Activated T-cell treated with anti-CD3 and anti-CD28 coated beads, Interleukin-2, amount 50 U/mL, for 72 hours (primary cell): Measurements from ENCODE around the gene PEF1. TPM values are rescaled to one million over a fixed set of nuclear protein-coding genes. Genes with fewer than 3 reads are reported as not detected.
A peak's percentile ranks its signal among the peaks of the same experiment; 100 is the strongest.

ENCODE experiments used
- ATAC-seq, 2 donors: fragments of 150-1000 bp; cut with Tn5 transposase; replicated peaks in 1 of 2; 2 replicates each; pipeline ENCODE4 v1.10.0; 2021; ENCODE audit warnings: moderate library complexity in 2 of 2, mild to moderate bottlenecking in 1 of 2
- DNase-seq, 2 donors: peaks; one replicate each; pipeline ENCODE4 v3.0.0; 2021 to 2022; ENCODE audit warnings: mixed read lengths in 1 of 2
- H3K27ac Mint-ChIP-seq: one replicate; pipeline ENCODE4 v1.8.0; 2022; ENCODE audit warnings: mild to moderate bottlenecking, moderate library complexity, mixed read lengths
- H3K27me3 Mint-ChIP-seq: one replicate; pipeline ENCODE4 v1.8.0; 2022; ENCODE audit warnings: low read depth, mixed read lengths
- H3K36me3 Mint-ChIP-seq, 2 donors: one replicate each; pipeline ENCODE4 v1.8.0; 2022; ENCODE audit warnings: mixed read lengths in 2 of 2, mild to moderate bottlenecking in 1 of 2; ENCODE audit not compliant: insufficient read depth in 2 of 2
- H3K4me1 Mint-ChIP-seq: one replicate; pipeline ENCODE4 v1.8.0; 2022; ENCODE audit warnings: low read depth, mixed read lengths
- H3K4me3 Mint-ChIP-seq, 2 donors: one replicate each; pipeline ENCODE4 v1.8.0; 2022; ENCODE audit warnings: mild to moderate bottlenecking in 2 of 2, mixed read lengths in 2 of 2, moderate library complexity in 2 of 2
- H3K9me3 Mint-ChIP-seq, 2 donors: one replicate each; pipeline ENCODE4 v1.8.0; 2022; ENCODE audit warnings: mixed read lengths in 2 of 2
- total RNA-seq, 2 donors: library from RNA; stranded (reverse); gene quantifications; one replicate each; pipeline ENCODE4 v1.2.3, GENCODE V29; 2022

The PEF1 gene
- total RNA-seq, 2 donors from 2014 or later = 55.1 to 63.1 TPM

DNA sequence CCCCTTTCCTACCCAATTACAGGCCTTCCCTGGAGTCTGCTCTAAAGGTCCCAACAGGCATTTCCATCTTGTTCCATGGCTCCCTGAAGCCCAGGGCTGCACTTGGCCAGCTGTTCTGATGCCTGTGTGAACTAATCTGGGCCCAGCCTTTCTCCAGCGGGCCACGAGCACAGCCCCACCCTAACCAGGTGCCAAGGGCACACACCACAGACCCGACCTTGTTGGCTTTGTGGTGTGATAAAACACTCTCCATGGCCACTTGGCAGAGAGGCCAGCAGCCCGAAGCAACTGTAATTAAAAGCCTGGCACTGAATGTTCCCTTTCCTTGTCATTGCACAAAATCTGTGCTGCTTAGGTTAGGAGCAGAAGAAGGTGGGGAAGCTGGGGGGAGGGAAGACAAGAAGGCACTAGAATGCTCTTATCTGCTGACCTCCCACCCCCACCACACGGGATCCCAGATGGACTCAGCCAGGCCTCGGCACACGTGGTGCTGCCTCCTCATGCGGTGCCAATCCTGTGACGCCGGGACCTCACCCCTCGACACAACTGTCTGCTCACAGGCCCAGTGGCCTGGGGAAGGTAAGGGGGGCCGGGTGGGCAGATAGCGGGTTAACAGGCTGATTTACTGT is 17.3 kb downstream of the PEF1 start:
- ATAC-seq (no peak), DNase-seq (no peak)
- Mint-ChIP-seq H3K27me3 (no peaks in the 10 kb centered on the region), H3K4me1 (peaks cover 8% of the 10 kb centered on the region), H3K9me3 (no peaks in the 10 kb centered on the region), H3K4me3 (no peak overlapping the region), H3K27ac (no peak overlapping the region), H3K36me3 (peaks cover 1 to 2% of the 10 kb centered on the region in 2 donors)

DNA sequence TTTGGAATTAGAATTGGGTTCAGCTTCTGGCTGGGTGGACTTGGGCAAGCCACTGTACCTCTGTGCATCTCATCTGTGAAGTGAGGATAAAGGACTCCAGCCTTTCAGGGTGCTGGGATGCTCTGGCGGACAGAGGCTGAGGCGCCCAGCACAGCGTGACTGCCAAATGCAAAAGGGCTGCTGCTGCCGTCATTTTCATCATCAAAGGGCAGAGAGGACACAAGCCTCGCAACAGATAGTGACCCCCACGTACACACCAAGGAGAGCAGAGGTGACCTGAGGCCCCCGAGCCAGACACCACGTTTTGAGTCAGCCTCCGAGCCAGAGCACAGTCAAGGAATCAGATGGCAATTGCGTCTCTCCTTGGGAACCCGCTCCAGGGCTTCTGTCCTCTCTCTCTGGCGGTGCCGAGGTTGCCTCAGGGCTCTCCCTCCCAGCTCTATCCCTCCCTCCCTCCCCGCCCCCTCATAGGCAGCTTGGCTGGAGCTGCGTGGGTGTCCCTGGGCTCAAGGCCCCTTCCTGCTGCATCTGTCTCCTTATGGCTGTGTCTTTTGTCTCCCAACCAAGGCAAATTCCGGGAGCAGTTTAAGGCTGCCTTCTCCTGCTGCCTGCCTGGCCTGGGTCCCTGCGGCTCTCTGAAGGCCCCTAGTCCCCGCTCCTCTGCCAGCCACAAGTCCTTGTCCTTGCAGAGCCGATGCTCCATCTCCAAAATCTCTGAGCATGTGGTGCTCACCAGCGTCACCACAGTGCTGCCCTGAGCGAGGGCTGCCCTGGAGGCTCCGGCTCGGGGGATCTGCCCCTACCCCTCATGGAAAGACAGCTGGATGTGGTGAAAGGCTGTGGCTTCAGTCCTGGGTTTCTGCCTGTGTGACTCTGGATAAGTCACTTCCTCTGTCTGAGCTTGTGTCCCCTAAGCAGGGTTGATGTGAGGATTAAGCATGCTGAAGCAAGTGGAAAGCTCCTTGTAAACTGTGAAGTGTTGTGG is 18.2 kb downstream of the PEF1 start:
- ATAC-seq = no peak
- peaks cover 8% of the 10 kb centered on the region for H3K4me1 Mint-ChIP-seq
- H3K27me3 Mint-ChIP-seq = no peaks in the 10 kb centered on the region
- H3K4me3 Mint-ChIP-seq = no peak overlapping the region
- DNase-seq = no peak
- peaks cover 1 to 2% of the 10 kb centered on the region in 2 donors for H3K36me3 Mint-ChIP-seq
- H3K27ac Mint-ChIP-seq = no peak overlapping the region
- no peaks in the 10 kb centered on the region for H3K9me3 Mint-ChIP-seq

DNA sequence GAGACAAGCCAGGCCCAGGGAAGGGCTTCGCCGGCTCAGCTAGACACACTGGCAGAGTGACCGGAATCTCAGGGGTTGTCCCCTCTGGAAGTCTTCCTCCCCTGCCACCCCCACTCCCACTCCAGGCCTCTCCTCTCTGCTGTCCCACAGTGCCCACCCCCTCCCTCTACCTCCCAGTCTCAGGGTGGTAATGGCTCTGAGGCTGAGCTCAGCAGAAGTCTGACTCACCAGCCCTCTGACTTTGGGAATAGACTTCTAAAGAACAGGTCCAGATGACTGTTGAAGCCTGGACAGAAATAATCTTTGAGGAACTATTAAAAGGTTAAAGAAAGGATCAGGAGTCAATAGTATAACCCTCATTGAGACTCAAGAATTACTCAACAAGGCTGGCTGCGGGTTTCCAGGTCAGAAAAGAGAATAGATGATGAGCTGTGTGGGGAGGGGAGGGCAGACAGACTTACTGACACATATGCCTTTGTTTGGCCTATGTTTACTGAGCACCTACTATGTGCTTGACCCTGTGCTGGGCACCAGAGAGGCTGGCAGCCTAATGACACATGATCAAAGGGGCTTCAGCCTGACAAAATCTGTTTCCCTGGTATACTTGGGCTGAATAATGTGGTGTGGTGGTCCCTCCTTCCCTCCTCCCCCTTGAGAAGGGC is 19.0 kb downstream of the PEF1 start:
- H3K9me3 Mint-ChIP-seq = no peaks in the 10 kb centered on the region
- ATAC-seq (peak in 1 of 2 donors; percentile 7), DNase-seq (no peak)
- H3K36me3 Mint-ChIP-seq = peaks cover 1 to 2% of the 10 kb centered on the region in 2 donors
- no peak overlapping the region for H3K4me3 Mint-ChIP-seq
- H3K4me1 Mint-ChIP-seq = peaks cover 8% of the 10 kb centered on the region
- no peaks in the 10 kb centered on the region for H3K27me3 Mint-ChIP-seq
- no peak overlapping the region for H3K27ac Mint-ChIP-seq

DNA sequence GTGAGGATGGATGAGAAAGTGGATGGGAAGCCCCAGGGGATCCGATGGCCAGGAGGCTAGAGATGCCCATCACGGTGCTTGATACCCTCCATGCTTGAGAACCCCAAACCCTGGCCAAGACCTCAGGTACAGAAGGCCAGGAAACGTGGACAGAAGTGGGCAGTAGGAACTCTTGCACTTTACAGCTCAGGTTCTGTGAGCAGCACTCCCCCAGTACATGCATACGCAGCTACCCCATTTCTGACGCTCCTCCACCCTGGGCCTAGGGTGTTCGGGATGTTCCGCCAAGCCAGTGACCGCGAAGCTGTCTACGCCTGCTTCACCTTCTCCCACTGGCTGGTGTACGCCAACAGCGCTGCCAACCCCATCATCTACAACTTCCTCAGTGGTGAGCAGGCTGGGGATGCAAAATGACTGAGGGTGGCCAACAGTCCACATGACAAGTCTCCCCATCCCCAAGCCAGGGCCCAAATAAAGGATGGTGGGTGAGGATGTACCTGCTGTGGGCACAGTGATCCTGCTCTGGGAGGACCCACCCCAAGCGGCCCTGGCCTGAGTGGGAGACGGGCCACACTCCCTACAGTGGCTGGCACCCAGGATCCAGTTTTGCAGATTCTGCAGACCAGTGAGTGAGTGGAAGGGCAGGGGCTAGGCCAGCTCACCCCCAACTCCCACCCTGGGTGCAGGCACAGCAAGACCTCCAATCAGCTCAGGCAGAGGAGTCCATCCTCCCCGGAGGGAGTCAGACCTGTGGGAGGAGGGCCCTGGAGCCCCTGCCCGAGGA is 19.8 kb downstream of the PEF1 start:
- DNase-seq = no peak
- Mint-ChIP-seq H3K36me3 (no peaks in the 10 kb centered on the region), H3K27ac (no peak overlapping the region), H3K4me3 (no peak overlapping the region), H3K4me1 (peaks cover 8% of the 10 kb centered on the region), H3K27me3 (no peaks in the 10 kb centered on the region), H3K9me3 (no peaks in the 10 kb centered on the region)
- no peak for ATAC-seq

DNA sequence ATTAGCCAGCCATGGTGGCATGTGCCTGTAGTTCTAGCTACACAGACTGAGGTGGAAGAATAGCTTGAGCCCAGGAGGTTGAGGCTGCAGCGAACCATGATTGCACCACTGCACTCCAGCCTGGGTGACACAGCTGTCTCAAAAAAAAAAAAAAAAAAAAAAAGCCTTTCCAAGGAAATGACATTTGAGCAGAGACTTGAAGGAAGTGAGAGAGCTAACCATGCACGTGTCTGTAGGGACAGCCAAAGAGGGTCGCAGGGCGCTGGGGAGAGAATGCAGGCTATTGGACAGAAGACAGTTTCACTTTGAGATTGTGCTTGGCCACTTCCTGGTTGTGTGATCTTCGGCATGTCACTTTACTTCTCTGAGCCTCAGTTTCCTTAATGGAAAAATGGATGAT is 20.4 kb downstream of the PEF1 start:
- no peak for ATAC-seq
- no peak for DNase-seq
- Mint-ChIP-seq H3K27ac (no peak overlapping the region), H3K27me3 (peaks cover 6% of the 10 kb centered on the region), H3K4me3 (no peak overlapping the region), H3K36me3 (no peaks in the 10 kb centered on the region), H3K9me3 (no peaks in the 10 kb centered on the region), H3K4me1 (peaks cover 8% of the 10 kb centered on the region)

DNA sequence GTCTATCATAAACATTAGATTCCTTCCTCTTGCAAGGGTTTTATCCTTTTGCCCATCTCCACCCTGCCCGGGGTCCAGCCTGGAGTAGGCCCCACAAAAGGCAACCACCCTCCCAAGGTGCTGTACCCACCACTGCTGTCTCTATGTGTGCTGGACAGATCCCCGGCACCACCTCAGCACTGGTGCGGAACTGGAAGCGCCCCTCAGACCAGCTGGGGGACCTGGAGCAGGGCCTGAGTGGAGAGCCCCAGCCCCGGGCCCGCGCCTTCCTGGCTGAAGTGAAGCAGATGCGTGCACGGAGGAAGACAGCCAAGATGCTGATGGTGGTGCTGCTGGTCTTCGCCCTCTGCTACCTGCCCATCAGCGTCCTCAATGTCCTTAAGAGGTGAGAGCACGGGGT is 21.3 kb downstream of the PEF1 start:
- ATAC-seq (no peak), DNase-seq (no peak)
- H3K4me1 Mint-ChIP-seq = peaks cover 8% of the 10 kb centered on the region
- no peak overlapping the region for H3K4me3 Mint-ChIP-seq
- H3K27me3 Mint-ChIP-seq = peaks cover 16% of the 10 kb centered on the region
- H3K27ac Mint-ChIP-seq = no peak overlapping the region
- H3K9me3 Mint-ChIP-seq = no peaks in the 10 kb centered on the region
- no peaks in the 10 kb centered on the region for H3K36me3 Mint-ChIP-seq

DNA sequence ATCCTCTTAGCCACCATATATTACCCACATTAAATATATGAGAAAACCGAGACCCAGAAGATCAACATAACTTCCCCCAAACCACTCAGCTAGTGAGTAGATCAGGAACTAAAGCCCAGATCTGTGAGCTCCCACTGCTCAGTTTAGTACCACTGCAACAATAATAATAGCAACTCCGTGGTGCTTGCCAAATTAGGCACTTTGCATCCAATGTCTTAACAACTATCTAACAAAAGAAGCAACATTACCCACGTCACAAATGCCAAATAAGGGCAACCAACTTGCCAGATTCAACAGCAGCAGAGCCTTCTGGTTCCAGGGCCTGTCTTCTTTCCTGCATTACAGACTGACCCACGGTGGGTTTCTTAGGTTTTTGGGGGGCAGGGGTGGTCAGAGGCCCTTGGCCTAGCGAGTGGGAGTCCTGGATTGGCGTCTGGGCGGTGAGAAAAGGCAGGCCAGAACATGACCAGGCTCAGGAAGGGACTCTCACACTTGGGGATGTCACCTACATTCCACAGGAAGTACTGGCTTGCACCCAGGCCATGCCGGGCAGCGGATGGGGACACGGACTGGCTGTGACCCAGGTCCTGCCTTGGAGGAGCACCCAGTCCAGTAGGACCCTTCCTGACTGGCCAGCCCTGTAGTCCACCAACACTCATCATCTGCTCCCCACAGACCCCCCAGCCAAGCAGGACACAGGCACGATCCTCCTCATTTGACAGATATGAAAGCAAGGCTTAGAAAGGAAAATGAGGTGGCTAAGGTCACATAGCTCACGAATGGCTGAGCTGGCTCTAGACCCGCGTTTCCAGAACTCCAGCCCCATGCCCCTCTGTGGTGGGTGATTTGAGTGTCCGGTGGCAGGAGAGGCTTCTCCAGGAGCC is 22.6 kb downstream of the PEF1 start:
- DNase-seq (no peak), ATAC-seq (no peak)
- H3K4me3 Mint-ChIP-seq = no peak overlapping the region
- no peak overlapping the region for H3K27ac Mint-ChIP-seq
- peaks cover 22% of the 10 kb centered on the region for H3K27me3 Mint-ChIP-seq
- no peaks in the 10 kb centered on the region for H3K9me3 Mint-ChIP-seq
- peaks cover 10% of the 10 kb centered on the region for H3K4me1 Mint-ChIP-seq
- H3K36me3 Mint-ChIP-seq = no peaks in the 10 kb centered on the region

DNA sequence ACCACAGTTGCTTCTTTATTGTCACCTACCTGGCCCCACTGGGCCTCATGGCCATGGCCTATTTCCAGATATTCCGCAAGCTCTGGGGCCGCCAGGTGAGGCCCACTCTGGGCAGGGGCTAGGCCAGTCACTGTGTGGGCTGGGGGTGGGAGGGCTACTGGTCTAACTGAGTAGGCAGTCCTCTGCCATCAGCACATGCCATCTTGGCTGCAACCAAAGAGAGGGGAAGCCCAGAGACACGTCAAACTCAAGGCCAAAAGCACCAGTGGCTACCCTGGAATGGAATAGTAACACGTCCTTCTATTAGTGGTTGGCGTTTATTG is 23.2 kb downstream of the PEF1 start:
- no peak for DNase-seq
- H3K27me3 Mint-ChIP-seq = peaks cover 29% of the 10 kb centered on the region
- no peak for ATAC-seq
- no peaks in the 10 kb centered on the region for H3K9me3 Mint-ChIP-seq
- no peaks in the 10 kb centered on the region for H3K36me3 Mint-ChIP-seq
- peaks cover 11% of the 10 kb centered on the region for H3K4me1 Mint-ChIP-seq
- no peak overlapping the region for H3K4me3 Mint-ChIP-seq
- no peak overlapping the region for H3K27ac Mint-ChIP-seq

DNA sequence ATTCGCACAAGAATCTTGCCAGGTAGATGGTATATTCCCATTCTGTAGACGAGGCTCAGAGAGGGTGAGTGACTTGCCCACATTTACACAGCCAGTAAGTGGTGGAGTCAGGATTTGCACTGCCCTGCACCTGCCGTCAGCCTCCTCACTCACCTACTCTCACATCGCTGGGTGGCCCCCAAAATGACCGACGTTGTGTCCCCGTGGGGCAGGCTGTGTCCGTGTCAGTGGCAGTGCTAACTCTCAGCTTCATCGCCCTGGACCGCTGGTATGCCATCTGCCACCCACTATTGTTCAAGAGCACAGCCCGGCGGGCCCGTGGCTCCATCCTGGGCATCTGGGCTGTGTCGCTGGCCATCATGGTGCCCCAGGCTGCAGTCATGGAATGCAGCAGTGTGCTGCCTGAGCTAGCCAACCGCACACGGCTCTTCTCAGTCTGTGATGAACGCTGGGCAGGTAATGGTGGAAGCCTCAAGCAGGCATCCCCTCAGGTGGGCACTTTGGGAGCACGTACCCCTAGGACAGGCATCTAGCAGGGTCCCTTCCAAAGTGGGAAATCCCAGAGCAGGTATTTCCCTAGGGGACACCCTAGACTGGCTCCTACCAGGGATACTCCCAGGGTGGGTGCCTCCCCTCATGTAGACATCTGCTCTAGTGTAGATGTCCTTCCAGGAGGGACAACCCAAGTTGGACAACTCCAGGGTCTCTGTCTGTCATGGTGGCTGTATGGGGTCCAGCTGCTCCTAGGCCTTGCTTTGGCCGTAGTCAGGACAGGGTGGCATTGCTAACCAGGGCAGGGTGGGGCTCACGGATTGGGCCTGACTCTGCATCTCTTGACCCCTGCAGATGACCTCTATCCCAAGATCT is 23.8 kb downstream of the PEF1 start:
- Mint-ChIP-seq H3K27me3 (peaks cover 35% of the 10 kb centered on the region), H3K36me3 (no peaks in the 10 kb centered on the region), H3K4me3 (no peak overlapping the region), H3K27ac (no peak overlapping the region), H3K9me3 (no peaks in the 10 kb centered on the region), H3K4me1 (peaks cover 11% of the 10 kb centered on the region)
- ATAC-seq (no peak), DNase-seq (no peak)

DNA sequence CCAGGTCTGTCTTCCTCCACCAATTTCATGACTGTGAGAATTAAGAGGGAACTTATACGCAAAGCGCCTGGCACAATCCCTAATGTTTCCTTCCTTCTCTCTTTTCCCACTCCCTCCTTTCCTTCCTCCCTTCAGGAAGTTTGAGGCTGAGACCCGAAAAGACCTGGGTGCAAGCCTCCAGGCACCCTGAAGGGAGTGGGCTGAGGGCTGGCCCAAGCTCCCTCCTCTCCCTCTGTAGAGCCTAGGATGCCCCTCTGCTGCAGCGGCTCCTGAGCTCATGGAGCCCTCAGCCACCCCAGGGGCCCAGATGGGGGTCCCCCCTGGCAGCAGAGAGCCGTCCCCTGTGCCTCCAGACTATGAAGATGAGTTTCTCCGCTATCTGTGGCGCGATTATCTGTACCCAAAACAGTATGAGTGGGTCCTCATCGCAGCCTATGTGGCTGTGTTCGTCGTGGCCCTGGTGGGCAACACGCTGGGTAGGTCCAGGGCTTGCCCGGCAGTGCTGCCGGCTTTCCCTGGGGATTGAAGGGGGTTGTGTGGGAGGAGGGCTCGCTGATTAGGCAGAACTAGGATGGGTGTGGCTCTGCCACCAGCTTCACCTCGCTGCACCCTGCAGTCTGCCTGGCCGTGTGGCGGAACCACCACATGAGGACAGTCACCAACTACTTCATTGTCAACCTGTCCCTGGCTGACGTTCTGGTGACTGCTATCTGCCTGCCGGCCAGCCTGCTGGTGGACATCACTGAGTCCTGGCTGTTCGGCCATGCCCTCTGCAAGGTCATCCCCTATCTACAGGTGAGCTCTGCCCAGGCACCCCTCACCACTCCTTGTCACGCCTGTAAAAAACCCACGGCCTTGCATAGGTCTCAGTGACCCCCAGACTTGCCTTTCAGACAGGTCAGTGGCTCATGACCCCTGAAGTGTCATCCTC is 25.5 kb downstream of the PEF1 start:
- ATAC-seq = no peak
- no peak for DNase-seq
- no peaks in the 10 kb centered on the region for H3K36me3 Mint-ChIP-seq
- peaks cover 40% of the 10 kb centered on the region for H3K27me3 Mint-ChIP-seq
- no peak overlapping the region for H3K4me3 Mint-ChIP-seq
- peaks cover 9% of the 10 kb centered on the region for H3K4me1 Mint-ChIP-seq
- H3K27ac Mint-ChIP-seq = no peak overlapping the region
- H3K9me3 Mint-ChIP-seq = no peaks in the 10 kb centered on the region
